GM23248 (cell line): ENCODE measurements around the gene PEX6.

Experiments used
- EZH2 ChIP-seq: fragments of 200-600 bp; sonication (generic); IDR thresholded peaks from 2 replicates; pipeline ENCODE4 v1.6.1; 2018; ENCODE audit warnings: antibody characterized with exemption, mild to moderate bottlenecking; ENCODE audit not compliant: insufficient read depth, poor library complexity, severe bottlenecking
- EZH2phosphoT487 ChIP-seq: fragments of 200-600 bp; sonication (generic); IDR thresholded peaks from 2 replicates; pipeline ENCODE4 v1.6.1; 2018; ENCODE audit warnings: antibody characterized with exemption, moderate library complexity, mild to moderate bottlenecking, low read depth; ENCODE audit not compliant: insufficient read depth

- TF ChIP-seq EZH2 (no peak), EZH2phosphoT487 (no peak)
Observed at GRCh38 chr6:42923666-42924065, 55.3 kb downstream of the PEX6 start.
